Amniotic stem cell (primary cell): ENCODE results near the gene KLHL40.

Experiments
- DNase-seq: peaks from one replicate; lab custom pipeline; 2025; lab: John Stamatoyannopoulos, UW

KLHL40 gene

GRCh38 chr3:42657675-42658074 is 27.7 kb upstream of the KLHL40 start:
- DNase-seq: no peak

- DNase-seq: no peak
Observed at GRCh38 chr3:42658091-42658770, 27.1 kb upstream of the KLHL40 start.

- DNase-seq: no peak
Observed at GRCh38 chr3:42658771-42659390, 26.5 kb upstream of the KLHL40 start.

DNA sequence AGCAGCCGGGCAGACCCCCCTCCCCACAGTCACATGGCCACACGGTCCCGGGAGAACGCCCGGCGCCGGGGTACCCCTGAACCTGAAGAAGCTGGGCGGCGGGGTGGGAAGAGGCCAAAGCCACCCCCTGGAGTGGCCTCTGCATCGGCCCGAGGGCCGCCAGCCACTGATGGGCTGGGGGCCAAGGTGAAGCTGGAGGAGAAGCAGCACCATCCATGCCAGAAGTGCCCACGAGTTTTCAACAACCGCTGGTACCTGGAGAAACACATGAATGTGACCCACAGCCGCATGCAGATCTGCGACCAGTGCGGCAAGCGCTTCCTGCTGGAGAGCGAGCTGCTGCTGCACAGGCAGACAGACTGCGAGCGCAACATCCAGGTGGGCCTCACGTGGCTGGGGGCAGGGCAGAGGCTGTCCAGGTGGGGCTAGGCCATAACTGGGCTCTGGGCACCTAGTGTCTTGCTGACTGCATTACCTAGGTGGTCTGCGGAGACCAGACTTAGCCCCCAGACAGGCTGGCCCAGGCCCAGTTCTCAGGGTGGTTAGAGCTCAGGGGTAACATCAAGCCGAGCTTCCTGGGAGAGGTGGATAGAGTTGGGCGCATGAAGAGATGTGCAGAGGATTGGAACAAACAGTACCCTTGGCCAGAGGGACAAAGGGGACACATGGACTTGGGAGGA is 25.7 kb upstream of the KLHL40 start:
- DNase-seq: no peak

DNA sequence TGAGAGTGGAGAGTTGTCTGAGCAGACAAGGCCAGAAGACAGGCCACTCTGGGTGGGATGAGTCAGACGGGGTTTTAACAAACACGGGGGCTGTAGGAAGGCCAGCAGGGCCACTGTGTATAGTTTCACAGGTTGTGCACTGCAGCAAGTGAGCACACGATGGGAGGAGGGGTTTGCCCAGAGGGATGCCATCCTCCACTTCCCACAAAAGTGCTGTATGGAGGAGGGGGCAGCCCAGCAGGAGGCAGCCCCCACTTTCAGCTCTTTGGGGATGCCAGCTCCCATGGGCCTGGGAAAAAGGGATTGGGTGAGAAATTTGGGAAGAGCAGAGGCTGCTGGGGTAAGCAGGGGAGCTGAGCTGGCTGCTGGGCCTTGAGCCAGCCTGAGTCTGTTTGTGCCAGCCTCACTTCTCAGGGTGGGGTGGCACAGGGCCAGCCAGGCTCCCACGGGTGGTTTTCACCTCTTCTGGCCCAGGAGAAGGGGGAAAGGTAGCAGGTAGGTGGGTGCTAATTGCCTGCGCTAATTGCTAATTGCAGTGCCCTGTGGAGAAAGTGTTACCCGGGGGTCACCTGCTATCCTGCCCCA is 25.1 kb upstream of the KLHL40 start:
- DNase-seq: no peak

DNA sequence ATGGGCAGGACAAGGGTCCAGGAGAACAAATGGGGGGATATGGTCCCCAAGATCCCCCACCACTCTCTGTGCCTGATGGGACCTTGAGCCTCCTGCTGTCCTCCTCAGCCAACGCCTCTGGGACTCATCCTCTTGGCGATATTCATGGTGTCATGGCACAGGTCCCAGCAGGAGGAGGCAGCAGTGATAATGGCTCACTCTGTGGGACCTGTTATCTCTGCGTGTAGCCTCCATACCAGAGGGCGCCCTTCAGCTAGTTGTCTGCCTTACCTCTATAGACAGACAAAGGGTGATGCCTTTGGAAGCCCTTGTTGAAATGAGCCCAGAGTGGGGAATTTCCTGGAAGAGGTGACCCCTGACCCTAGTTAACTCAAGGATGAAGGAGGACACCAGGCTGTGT is 24.4 kb upstream of the KLHL40 start:
- DNase-seq: no peak

GRCh38 chr3:42661593-42662022 is 23.7 kb upstream of the KLHL40 start:
- no peak for DNase-seq

DNA sequence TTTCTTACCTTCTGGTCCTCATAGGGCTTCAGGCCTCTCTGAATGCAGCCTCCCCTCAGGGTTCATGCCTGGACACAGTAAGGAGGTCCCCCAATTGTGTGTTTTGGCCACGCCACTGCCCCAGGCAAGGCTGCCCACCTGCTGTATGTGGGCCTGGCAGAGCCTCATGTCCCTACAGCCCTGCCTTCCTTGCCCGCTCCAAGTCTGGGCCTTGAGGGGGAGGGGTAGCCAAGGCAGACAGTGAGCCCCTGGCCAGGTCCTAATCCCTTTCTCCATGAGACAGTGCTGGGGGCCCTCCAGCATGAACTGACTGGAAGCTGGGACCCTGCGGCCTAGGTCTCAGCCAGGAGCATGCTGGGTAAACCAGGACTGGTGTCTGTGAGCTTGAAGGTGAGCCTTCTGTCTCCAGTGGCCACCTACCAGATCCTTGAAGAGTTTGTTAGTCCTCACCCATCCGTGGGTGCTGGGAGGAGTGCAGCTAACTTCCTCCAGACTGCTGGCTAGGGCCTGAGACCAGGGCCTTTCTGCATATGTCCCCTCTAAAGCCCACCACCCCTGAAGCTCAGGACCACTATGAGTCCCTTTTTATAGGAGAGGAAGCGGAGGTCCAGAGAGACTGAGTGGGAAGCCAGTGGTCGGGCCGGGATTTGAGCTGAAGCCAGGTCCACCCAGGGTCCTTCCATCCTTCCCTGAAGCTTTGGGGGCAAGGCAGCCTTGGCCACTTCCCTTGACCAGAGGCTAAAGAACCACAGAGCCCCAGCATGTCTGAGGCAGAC is 23.1 kb upstream of the KLHL40 start:
- DNase-seq: no peak

DNA sequence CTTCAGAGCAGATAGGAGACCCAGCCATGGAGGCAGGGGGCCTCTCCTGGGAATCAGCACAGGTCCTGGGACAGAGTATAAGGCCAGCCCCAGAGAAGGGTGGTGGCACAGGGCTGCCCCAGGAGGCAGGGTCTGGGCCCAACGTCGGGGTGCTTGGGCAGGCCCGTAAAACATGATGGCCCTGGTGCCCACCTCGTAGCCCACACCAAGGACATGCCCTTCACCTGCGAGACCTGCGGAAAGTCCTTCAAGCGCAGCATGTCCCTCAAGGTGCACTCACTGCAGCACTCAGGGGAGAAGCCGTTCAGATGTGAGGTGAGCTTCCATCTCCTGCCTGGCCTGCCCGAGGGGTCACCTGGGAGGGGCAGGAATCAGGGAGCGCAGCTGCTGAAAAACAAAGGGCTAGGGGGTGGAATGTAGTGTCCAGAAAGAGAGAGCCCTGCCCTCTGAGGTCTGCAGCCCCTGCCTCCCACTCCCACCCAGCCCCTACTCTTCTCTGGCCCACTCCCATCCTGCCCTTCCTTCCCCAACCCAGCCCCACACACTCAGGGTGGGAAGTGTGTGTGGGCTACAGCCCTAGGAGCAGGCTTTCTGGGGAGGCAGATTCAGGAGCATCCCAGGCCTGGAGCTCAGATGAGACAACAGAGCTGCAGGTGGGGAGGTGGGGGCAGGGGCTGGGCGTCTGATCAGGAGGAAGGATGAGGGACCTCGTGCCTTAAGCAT is 22.4 kb upstream of the KLHL40 start:
- DNase-seq: no peak

DNA sequence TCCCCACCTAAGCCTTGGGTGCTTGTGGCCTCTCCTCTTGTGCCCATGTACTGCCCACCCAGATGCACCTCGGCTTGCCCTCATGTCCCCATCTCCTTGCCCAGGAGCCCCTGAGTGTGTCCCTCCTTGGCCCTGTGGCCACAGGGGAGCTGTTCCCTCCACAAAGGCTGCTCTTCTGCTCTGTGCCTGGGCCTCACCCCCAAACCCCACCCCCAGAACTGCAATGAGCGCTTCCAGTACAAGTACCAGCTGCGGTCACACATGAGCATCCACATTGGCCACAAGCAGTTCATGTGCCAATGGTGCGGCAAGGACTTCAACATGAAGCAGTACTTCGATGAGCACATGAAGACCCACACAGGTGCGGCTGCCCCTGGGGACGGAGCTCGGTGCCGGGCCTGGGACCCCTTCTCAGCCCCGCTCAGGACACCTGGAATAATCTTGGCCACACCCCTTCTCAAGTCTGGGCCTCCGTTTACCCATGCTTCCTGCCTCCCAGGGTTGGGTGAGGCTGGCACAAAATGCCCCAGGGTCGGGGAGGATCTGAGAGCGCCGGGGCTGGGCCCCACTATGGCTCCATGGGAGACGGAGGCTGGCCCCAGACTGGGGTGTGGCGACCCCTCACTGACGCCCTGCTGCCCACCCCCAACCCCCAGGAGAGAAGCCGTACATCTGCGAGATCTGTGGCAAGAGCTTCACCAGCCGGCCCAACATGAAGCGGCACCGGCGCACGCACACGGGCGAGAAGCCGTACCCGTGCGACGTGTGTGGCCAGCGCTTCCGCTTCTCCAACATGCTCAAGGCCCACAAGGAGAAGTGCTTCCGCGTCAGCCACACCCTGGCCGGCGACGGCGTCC is 21.5 kb upstream of the KLHL40 start:
- DNase-seq: no peak

- DNase-seq: no peak
Observed at GRCh38 chr3:42664438-42664803, 20.9 kb upstream of the KLHL40 start.

DNA sequence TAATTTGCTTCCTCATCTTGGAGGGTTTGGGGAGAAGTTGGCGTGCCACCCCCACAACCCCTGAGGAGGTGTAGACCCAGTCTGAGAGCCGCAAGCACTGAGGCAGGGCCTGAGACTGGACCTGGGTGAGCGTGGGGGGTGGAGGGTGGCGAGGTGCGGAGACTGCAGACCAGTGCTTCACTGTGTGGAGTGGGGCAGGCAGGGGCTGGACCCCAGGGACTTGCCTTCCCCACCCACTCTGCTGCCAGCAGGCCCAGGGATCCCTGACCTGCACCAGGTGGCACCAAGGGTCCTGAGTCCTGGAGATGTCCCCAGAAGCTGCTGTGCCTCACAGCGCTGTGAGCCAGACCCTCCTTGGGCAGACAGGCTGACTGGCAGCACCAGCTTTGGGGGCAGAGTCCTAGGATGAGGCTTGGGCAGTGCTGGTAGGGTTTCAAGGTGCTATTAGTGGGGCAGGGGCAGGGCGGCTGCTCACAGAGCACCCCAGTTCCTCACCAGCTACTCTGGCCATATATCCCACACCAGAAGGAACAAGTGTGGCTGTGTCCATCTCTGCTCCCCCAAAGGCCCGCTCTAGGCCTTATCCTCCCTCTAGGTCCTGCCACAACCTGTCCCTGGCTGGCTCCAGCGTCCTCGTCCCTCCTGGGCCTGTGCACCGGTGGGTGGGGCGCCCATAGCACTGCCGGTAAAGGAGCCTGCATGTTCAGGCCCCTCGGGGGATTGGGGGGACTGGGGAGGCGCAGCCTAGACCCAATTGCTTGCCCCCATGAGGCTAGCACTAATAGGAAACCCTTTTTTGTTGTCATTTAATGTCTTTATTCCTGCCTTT is 20.1 kb upstream of the KLHL40 start:
- DNase-seq: no peak

- DNase-seq: no peak
Observed at GRCh38 chr3:42666022-42666421, 19.3 kb upstream of the KLHL40 start.

GRCh38 chr3:42666577-42666998 is 18.7 kb upstream of the KLHL40 start:
- no peak for DNase-seq

DNA sequence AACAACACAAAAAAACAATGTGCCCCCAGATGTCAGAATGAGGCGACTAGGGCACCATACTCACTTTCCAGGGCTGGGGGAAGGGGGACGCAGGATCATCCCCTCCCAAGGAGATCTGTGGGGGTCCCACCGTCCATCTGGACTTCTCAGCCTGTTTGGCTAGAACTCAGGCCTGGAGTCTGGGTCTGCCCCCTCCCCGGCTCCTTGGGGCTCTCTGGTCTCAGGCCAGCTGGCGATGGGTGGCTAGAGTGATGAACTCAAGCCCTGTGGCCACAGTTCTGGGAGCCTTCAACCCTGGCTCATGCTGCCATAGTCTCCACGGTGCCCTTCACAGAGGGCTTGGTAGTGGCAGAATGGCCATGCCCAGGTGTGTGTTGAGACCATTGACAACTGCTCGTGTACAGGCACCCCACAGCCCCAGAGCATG is 18.2 kb upstream of the KLHL40 start:
- DNase-seq: no peak

- no peak for DNase-seq
Observed at GRCh38 chr3:42667523-42668412, 17.6 kb upstream of the KLHL40 start.

DNA sequence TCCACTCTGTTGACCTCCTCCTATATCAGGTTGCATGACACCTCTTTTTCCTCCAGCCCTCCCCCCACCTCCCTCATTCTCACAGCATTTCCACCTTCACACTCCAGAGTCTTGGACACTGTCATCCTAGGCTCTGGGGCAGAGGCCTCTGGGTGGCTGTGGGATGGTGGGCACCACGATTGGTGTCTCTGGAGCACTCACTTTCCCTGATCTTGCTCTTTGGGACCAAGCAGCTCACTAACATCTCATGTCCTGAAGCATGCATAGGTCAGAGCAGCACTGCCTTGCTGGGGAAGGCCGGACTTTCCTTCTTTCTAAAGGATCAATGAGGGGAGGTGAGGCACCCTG is 16.9 kb upstream of the KLHL40 start:
- DNase-seq: no peak

DNA sequence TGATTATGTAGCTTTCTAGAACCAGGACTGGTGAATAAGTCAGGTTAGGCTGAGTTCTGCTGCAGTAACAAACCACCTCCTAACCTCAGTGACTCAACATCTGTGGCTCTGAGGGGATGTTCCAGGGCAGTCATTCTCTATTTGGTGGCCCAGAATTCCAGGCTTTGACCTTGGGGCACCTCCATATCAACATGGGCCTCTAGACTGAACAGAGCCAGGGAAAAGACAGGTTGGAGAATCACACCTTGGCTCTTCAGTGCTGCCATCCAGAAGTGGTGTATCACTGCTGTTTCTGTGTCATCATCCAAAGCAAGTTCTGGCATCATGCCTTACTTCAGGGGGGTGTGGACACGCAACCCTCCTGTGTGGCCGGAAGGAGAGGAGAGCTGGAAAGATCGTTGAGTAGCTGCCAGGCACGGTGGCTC is 16.5 kb upstream of the KLHL40 start:
- DNase-seq: no peak
